NCI-H748 treated with DMSO at 0.1 percent for 48 hours (cell line): ENCODE data around the gene TP53BP2.
"Not testable (repeated sequence)": the region's sequence is repeated elsewhere in the genome, so short reads cannot be mapped to it uniquely, and the experiment has no call there.

Experiments
- DNase-seq: peaks from one replicate; lab custom pipeline; 2025; lab: John Stamatoyannopoulos, UW

The TP53BP2 gene

GRCh38 chr1:223761411-223761810 lies 84.3 kb downstream of the TP53BP2 start:
- DNase-seq: no peak

DNA sequence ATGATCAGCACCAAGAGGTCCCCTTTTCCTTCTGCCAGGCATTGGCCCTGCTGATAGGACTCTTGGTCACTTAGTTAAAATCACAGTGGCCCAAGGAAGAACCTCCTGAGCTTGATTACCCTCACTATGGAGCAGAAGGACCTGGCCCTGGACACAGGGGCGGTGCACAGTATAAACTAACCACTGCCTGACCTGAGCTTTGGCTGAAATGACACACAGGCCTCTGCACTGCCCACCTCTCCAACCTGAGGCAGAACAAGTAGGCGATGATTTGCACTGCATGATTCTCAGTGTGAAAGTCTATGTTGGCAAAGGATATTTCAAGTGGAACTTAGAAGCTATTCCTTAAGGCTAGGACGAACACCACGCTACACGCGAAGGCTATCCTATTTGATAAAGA lies 84.9 kb downstream of the TP53BP2 start:
- DNase-seq: no peak

DNA sequence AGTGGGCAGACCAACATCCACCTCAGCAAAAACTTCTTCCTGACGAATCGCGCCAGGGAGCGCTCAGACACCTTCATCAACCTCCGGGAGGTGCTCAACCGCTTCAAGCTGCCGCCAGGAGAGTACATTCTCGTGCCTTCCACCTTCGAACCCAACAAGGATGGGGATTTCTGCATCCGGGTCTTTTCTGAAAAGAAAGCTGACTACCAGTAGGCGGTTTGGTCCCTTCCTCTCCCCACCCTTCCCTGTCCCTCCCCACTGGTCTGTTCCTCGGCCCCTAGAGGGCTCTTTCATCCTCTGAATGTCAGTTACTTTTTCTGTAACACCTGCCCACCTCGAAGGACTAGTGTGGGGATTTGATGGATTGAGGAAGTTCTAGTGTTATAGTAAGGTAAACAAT lies 86.5 kb downstream of the TP53BP2 start:
- DNase-seq: no peak

DNA sequence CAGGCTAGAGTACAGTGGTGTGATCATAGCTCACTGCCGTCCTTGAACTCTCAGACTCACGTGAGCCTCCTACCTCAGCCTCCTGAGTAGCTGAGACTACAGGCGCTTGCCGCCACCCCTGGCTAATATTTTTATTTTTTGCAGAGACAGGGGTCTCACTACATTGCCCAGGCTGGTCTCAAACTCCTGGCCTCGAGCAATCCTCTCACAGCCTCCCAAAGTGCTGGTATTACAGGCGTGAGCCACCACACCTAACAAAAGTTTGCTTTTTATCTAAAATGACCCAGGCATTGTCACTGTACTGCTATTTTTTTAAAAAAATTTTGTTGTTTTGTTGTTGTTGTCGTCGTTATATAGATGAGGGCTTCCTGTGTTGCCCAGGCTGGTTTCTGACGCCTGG lies 87.0 kb downstream of the TP53BP2 start:
- no peak for DNase-seq

DNA sequence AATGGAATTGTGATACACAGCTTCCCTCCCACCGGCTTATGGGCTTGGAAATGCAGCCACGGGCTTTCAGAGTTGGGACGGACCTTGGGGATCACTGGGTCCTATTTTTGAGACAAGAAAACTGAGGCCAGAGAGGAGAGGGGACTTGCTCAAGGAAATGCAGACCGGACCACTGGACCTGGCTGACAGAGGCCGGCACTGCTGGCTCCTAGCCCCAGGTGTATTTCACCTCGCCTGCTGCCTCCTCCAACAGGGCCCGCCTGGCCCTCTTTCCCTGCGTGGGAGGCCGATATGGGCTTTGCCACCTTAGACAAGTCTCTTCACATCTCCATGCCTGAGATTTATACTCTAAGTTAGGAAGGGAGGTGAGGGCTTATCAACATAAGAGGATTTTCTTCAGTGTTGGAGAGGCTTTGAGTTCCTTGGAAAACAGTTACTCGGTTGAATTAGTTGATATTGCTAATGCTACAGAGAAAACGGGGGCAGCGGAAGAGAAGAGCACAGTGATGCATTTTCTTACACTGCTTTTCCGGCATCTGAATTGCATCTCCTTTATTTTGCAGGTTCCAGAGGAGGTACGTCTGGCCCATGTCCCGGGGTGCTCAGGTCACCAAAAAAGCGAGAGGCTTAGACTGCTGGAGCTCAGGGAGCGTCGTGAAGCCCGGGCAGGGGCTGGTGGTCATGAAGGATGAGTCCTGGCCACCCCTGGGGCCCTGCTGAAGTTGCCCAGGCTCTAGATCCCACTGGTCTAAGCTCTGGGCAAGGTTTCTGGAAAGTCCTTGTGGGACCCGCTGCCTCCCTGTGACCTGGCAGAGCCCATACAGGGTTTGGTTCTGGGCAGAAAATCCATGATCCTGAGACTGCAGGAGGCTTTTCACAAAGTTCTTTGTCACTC lies 88.7 kb downstream of the TP53BP2 start:
- no peak for DNase-seq

GRCh38 chr1:223755992-223756775 lies 89.6 kb downstream of the TP53BP2 start:
- DNase-seq: no peak

- DNase-seq: no peak
Measured at GRCh38 chr1:223755432-223755792, 90.3 kb downstream of the TP53BP2 start.

DNA sequence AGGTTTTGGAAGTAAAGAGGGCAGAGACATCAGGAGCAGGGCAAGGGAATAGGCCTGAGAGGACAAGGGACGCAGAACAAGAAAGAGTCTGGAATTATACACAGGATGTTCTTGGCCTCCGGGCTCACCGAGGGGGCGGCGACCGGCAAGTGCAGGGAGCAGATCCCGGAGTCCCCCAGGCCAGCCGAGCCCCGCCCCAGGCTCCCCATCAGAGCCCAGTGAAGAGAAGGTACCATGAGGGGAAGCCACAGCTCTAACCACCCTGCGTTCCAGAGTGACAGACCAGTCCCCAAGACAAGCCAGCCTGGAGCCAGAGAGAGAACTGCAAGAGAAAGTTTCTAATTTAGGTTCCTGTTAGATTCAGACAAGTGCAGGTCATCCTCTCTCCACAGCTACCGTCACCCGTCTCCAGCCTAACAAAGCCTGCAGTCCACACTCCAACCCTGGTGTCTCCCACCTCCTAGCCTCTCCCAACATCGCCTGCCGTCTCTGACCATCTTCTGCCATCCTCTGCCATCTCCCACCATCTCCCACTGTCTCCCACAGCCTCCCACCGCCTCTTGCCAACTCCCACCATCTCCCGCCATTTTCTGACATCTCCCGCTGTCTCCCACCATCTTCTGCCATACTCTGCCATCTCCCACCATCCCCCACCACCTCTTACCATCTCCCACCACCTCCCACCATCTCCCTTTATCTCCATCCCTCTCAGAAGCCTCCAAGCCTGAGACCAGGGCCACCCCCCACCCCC lies 90.9 kb downstream of the TP53BP2 start:
- no peak for DNase-seq

- DNase-seq: no peak
Measured at GRCh38 chr1:223752721-223753515, 92.8 kb downstream of the TP53BP2 start.

DNA sequence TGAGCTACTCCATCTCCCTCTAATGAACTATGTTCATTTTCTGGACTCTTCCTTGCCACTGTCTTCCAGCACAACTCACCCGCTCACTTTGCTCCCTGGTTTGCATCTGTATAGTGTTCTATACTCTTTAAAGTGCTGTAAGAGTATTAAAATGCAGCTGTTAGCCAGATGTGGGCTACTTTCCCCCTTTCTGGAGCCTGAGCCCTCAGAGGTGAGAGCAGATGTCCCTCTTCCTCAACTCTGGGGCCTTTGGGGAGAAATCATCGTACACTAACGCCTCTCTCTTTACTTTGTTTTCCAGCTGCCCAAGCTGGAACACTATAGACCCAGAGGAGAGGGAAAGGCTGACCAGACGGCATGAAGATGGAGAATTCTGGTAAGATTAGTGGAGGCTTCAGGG lies 94.1 kb downstream of the TP53BP2 start:
- DNase-seq: no peak

- DNase-seq: no peak
Measured at GRCh38 chr1:223750730-223751570, 94.8 kb downstream of the TP53BP2 start.

- peak; percentile 2 for DNase-seq
Measured at GRCh38 chr1:223748773-223749733, 96.7 kb downstream of the TP53BP2 start.

DNA sequence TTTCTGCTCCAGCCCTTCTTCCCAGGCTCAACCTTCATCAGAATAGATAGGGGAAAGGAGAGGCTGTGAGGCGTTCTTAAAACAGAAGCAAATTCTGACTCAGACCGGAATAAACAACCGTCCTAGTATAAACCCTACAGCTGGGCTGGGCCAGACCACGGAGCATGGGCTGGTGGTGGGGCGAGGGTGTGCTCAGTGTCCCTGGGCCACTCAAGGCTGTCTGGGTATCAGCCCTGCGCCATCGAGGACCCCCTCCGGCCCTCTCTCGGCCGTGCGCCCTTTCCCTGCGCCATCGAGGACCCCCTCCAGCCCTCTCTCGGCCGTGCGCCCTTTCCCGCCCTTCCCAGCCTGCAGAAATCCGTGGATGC lies 97.4 kb downstream of the TP53BP2 start:
- no peak for DNase-seq

- DNase-seq: no peak
Measured at GRCh38 chr1:223747838-223748335, 97.9 kb downstream of the TP53BP2 start.

GRCh38 chr1:223745731-223746130 lies 100.0 kb downstream of the TP53BP2 start:
- no peak for DNase-seq

DNA sequence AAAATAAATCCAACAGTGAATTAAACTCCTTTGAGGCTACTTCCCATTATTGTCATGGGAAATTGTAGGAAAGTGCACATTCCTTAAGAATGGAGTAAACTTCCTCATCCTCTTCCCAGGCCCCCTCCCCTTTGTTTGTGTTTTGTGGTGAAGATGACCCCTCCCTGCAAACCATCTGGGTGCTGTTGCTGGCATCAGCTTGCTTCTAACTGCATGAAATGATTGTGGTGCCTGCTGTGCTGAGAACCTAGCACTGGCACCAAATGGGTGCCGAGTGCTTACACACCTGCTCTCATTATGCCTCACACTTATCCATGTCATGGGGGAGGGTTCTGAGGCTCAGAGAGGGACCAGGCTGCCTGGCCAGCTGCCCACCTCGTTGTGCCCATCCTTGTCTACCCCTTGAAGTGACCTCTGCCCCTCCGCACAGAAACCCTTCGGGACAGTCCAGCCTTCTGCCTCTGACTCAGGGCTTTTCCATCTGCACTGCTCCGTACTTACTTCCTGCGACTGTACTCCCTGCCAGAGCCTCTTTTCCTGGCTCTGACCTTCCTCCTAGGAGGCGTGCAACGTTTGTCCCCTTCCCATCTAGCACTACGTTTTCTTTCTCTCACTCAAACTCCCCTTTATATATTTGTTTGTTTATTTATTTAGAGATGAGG lies 102.8 kb downstream of the TP53BP2 start:
- DNase-seq: no peak

- DNase-seq: no peak
Measured at GRCh38 chr1:223741861-223742260, 103.9 kb downstream of the TP53BP2 start.

GRCh38 chr1:223740038-223740736 lies 105.6 kb downstream of the TP53BP2 start:
- DNase-seq: not testable (repeated sequence)
